ENCODE measurements around the gene RUNX1.
A peak's percentile ranks its signal among the peaks of the same experiment; 100 is the strongest.

Gene RUNX1

DNA sequence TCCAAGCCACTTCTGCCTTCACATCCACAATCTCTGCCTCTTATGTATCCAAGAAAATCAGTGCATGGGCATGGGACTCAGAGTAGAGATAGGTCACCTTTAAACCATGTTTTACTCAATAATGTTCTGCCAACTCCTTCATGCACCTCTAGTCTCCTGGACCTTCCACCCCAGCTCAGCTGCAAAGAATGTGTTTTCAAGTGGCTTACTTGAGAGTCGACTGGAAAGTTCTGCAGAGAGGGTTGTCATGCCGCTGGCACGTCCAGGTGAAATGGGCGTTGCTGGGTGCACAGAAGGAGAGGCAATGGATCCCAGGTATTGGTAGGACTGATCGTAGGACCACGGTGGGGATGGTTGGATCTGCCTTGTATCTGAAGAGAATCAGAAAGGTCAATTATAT lies 250.0 kb downstream of the RUNX1 start:
- H3K79me1 ChIP-seq (ENCODE audit: low read length), result peaks cover 14% of the 10 kb centered on the region
- H2AFZ ChIP-seq (ENCODE audit: insufficient read depth, low read length, poor library complexity), result no peak overlapping the region
- no peak overlapping the region for H3K14ac ChIP-seq (ENCODE audit: low read length)
- peak overlapping the region; percentile 82 for H3K18ac ChIP-seq (ENCODE audit: low read length)
- no peak overlapping the region for H4K12ac ChIP-seq (ENCODE audit: low read depth, low read length)
- no peak overlapping the region for H3K9ac ChIP-seq (ENCODE audit: low read length)
- peak overlapping the region; percentile 69 for H2BK12ac ChIP-seq (ENCODE audit: low read length)
- no peak overlapping the region for H3K27ac ChIP-seq (ENCODE audit: low read depth, low read length)
- H2BK120ac ChIP-seq (ENCODE audit: insufficient read depth, low read length, poor library complexity), result no peak overlapping the region
- H2BK5ac ChIP-seq (ENCODE audit: low read depth, low read length, poor library complexity), result peak overlapping the region; percentile 61
- no peak overlapping the region for H3K4me3 ChIP-seq (ENCODE audit: low read depth, low read length)
- H3K27me3 ChIP-seq (ENCODE audit: insufficient read depth, low read length), result no peaks in the 10 kb centered on the region
- peaks cover 16 to 22% of the 10 kb centered on the region in 2 experiments for H3K4me1 ChIP-seq (ENCODE audit: control insufficient read depth in 1 of 2, insufficient read depth in 2 of 2, low read length in 2 of 2)
- no CpG with 5 or more reads among the region's 6 CpGs for WGBS (ENCODE audit: extremely low coverage, insufficient coverage, insufficient read length)
- no peak overlapping the region for H4K91ac ChIP-seq (ENCODE audit: low read depth, low read length)
- no peak for DNase-seq
- no peak overlapping the region for H3K4me2 ChIP-seq (ENCODE audit: low read length)
- H3K79me2 ChIP-seq (ENCODE audit: control insufficient read depth, insufficient read depth, low read length, poor library complexity), result no peaks in the 10 kb centered on the region
- H2AK5ac ChIP-seq (ENCODE audit: low read length), result no peak overlapping the region
- H3K4ac ChIP-seq (ENCODE audit: low read depth, low read length), result no peak overlapping the region
- peaks cover 5 to 11% of the 10 kb centered on the region in 2 experiments for H3K36me3 ChIP-seq (ENCODE audit: control insufficient read depth in 1 of 2, insufficient read depth in 2 of 2, low read length in 2 of 2)
- H3K9me3 ChIP-seq (ENCODE audit: insufficient read depth, low read depth, low read length), result no peaks in the 10 kb centered on the region
- no peak overlapping the region for H4K8ac ChIP-seq (ENCODE audit: low read depth, low read length)
- H3K23ac ChIP-seq (ENCODE audit: low read length), result no peak overlapping the region

DNA sequence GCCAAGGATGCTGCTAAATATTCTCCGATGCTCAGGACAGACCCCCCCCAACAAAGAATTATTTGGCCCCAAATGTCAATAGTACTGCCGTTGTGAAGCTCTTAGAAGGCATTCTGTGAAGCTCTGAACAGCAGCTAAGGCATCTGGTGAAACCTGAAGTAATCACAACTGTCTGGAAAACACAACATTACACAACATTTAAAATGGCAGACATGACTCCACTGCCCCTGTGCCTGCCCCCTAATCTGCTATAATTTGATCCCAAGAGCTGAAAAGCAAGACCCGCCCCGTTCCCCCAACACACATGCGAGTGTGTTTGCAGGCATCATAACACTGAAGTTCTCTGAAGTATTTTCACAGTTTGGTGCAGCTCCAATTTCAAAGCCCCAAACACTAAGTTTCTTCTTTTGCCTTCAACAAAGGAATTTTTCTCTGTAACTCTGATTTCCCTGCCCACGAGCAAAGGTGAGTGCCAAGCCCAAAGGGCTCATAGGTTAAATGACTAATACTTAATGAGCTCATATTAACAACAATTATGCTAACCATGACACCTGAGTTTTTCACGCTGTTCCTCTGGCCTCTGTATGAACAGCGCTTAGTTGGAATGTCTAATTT lies 251.1 kb downstream of the RUNX1 start:
- no peaks in the 10 kb centered on the region for H3K79me2 ChIP-seq (ENCODE audit: control insufficient read depth, insufficient read depth, low read length, poor library complexity)
- peaks cover 16 to 22% of the 10 kb centered on the region in 2 experiments for H3K4me1 ChIP-seq (ENCODE audit: control insufficient read depth in 1 of 2, insufficient read depth in 2 of 2, low read length in 2 of 2)
- H3K79me1 ChIP-seq (ENCODE audit: low read length), result peaks cover 14% of the 10 kb centered on the region
- peaks cover 5 to 11% of the 10 kb centered on the region in 2 experiments for H3K36me3 ChIP-seq (ENCODE audit: control insufficient read depth in 1 of 2, insufficient read depth in 2 of 2, low read length in 2 of 2)
- no peak overlapping the region for H3K18ac ChIP-seq (ENCODE audit: low read length)
- WGBS (ENCODE audit: extremely low coverage, insufficient coverage, insufficient read length), result no CpG with 5 or more reads among the region's 8 CpGs
- no peak overlapping the region for H4K12ac ChIP-seq (ENCODE audit: low read depth, low read length)
- H3K4me3 ChIP-seq (ENCODE audit: low read depth, low read length), result no peak overlapping the region
- peak overlapping the region; percentile 46 for H4K91ac ChIP-seq (ENCODE audit: low read depth, low read length)
- no peak overlapping the region for H3K9ac ChIP-seq (ENCODE audit: low read length)
- no peak overlapping the region for H3K23ac ChIP-seq (ENCODE audit: low read length)
- H2BK12ac ChIP-seq (ENCODE audit: low read length), result peak overlapping the region; percentile 66
- no peak overlapping the region for H2BK120ac ChIP-seq (ENCODE audit: insufficient read depth, low read length, poor library complexity)
- peak overlapping the region; percentile 77 for H3K27ac ChIP-seq (ENCODE audit: low read depth, low read length)
- H2AK5ac ChIP-seq (ENCODE audit: low read length), result no peak overlapping the region
- no peak overlapping the region for H2AFZ ChIP-seq (ENCODE audit: insufficient read depth, low read length, poor library complexity)
- no peaks in the 10 kb centered on the region for H3K27me3 ChIP-seq (ENCODE audit: insufficient read depth, low read length)
- H3K14ac ChIP-seq (ENCODE audit: low read length), result no peak overlapping the region
- peak overlapping the region; percentile 57 for H2BK5ac ChIP-seq (ENCODE audit: low read depth, low read length, poor library complexity)
- no peak for DNase-seq
- H4K8ac ChIP-seq (ENCODE audit: low read depth, low read length), result no peak overlapping the region
- no peak overlapping the region for H3K4me2 ChIP-seq (ENCODE audit: low read length)
- H3K4ac ChIP-seq (ENCODE audit: low read depth, low read length), result no peak overlapping the region
- no peaks in the 10 kb centered on the region for H3K9me3 ChIP-seq (ENCODE audit: insufficient read depth, low read depth, low read length)

DNA sequence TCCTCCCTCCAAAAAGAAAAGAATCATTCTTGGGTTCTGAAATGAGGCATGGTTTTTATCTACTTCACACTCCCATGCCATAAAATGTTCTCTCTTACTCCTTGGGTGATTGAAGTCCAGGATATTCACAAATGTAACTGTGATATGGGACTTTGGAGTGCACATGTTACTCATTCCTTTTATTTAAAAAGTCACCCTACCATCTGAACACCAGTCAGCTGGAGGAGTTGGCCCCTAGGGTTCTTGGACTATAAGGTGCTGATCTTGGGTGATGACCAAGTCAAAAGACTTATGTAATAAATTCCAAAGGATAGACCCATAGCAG lies 251.9 kb downstream of the RUNX1 start:
- Histone ChIP-seq H3K4me3 (ENCODE audit: low read depth, low read length) (no peak overlapping the region), H4K8ac (ENCODE audit: low read depth, low read length) (no peak overlapping the region), H3K4me2 (ENCODE audit: low read length) (no peak overlapping the region), H3K9ac (ENCODE audit: low read length) (no peak overlapping the region), H3K4ac (ENCODE audit: low read depth, low read length) (no peak overlapping the region), H3K18ac (ENCODE audit: low read length) (no peak overlapping the region), H3K14ac (ENCODE audit: low read length) (no peak overlapping the region), H4K12ac (ENCODE audit: low read depth, low read length) (no peak overlapping the region), H3K79me2 (ENCODE audit: control insufficient read depth, insufficient read depth, low read length, poor library complexity) (no peaks in the 10 kb centered on the region), H2AFZ (ENCODE audit: insufficient read depth, low read length, poor library complexity) (no peak overlapping the region), H2BK120ac (ENCODE audit: insufficient read depth, low read length, poor library complexity) (peak overlapping the region; percentile 68), H3K23ac (ENCODE audit: low read length) (no peak overlapping the region), H4K91ac (ENCODE audit: low read depth, low read length) (peak overlapping the region; percentile 73), H2BK12ac (ENCODE audit: low read length) (no peak overlapping the region), H3K9me3 (ENCODE audit: insufficient read depth, low read depth, low read length) (peaks cover 2% of the 10 kb centered on the region), H2BK5ac (ENCODE audit: low read depth, low read length, poor library complexity) (peak overlapping the region; percentile 60), H3K27me3 (ENCODE audit: insufficient read depth, low read length) (no peaks in the 10 kb centered on the region), H3K79me1 (ENCODE audit: low read length) (peaks cover 14% of the 10 kb centered on the region), H2AK5ac (ENCODE audit: low read length) (no peak overlapping the region), H3K4me1 (ENCODE audit: control insufficient read depth in 1 of 2, insufficient read depth in 2 of 2, low read length in 2 of 2) (peaks cover 16 to 22% of the 10 kb centered on the region in 2 experiments), H3K27ac (ENCODE audit: low read depth, low read length) (peak overlapping the region; percentile 77), H3K36me3 (ENCODE audit: control insufficient read depth in 1 of 2, insufficient read depth in 2 of 2, low read length in 2 of 2) (peaks cover 12 to 18% of the 10 kb centered on the region in 2 experiments)
- no peak for DNase-seq

DNA sequence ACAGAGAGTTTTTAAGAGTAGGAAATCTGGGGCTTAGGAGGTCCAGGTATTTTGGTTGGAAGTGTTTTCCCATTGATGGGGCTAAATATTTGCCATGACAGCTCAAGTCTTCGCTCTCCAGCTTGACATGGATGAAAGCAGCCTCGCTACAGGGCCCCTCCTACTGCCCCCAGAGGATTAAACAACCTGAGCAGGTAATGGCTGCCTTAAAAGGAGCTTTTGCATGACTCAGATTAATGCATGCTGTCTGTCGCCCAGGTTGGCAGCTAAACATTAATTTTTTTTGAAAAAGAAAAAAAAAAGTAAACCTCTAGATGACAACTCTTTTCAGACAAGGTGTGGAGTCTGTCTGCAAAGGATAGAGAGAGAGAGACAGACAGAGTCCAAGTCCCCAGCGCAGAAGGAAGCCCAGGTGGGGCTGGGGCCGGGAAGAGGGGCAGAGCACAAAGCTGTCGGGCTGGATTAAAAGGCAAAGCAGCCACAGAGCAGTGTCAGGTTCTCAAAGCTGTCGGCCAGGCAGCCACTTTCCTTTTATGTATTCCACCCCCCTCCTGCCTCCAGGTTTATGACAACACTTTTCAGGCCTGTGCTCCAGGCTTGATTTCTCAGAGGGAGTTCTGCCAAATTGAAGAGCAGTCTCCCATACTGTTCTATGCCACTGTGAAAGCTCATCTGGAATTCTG lies 252.4 kb downstream of the RUNX1 start:
- H3K4me1 ChIP-seq (ENCODE audit: control insufficient read depth in 1 of 2, insufficient read depth in 2 of 2, low read length in 2 of 2), result peaks cover 16 to 22% of the 10 kb centered on the region in 2 experiments
- H3K18ac ChIP-seq (ENCODE audit: low read length), result no peak overlapping the region
- no peak overlapping the region for H2AFZ ChIP-seq (ENCODE audit: insufficient read depth, low read length, poor library complexity)
- H3K27me3 ChIP-seq (ENCODE audit: insufficient read depth, low read length), result no peaks in the 10 kb centered on the region
- H3K79me1 ChIP-seq (ENCODE audit: low read length), result peaks cover 14% of the 10 kb centered on the region
- H2BK5ac ChIP-seq (ENCODE audit: low read depth, low read length, poor library complexity), result peak overlapping the region; percentile 29
- H4K91ac ChIP-seq (ENCODE audit: low read depth, low read length), result peak overlapping the region; percentile 49
- H3K9ac ChIP-seq (ENCODE audit: low read length), result no peak overlapping the region
- H3K14ac ChIP-seq (ENCODE audit: low read length), result no peak overlapping the region
- H3K4me2 ChIP-seq (ENCODE audit: low read length), result peak overlapping the region; percentile 24
- peak overlapping the region; percentile 77 for H3K27ac ChIP-seq (ENCODE audit: low read depth, low read length)
- no CpG with 5 or more reads among the region's 7 CpGs for WGBS (ENCODE audit: extremely low coverage, insufficient coverage, insufficient read length)
- H3K79me2 ChIP-seq (ENCODE audit: control insufficient read depth, insufficient read depth, low read length, poor library complexity), result no peaks in the 10 kb centered on the region
- H2AK5ac ChIP-seq (ENCODE audit: low read length), result no peak overlapping the region
- H2BK120ac ChIP-seq (ENCODE audit: insufficient read depth, low read length, poor library complexity), result peak overlapping the region; percentile 7
- no peak overlapping the region for H4K8ac ChIP-seq (ENCODE audit: low read depth, low read length)
- H3K23ac ChIP-seq (ENCODE audit: low read length), result no peak overlapping the region
- DNase-seq, result no peak
- no peak overlapping the region for H3K4me3 ChIP-seq (ENCODE audit: low read depth, low read length)
- H4K12ac ChIP-seq (ENCODE audit: low read depth, low read length), result no peak overlapping the region
- peaks cover 2% of the 10 kb centered on the region for H3K9me3 ChIP-seq (ENCODE audit: insufficient read depth, low read depth, low read length)
- H3K36me3 ChIP-seq (ENCODE audit: control insufficient read depth in 1 of 2, insufficient read depth in 2 of 2, low read length in 2 of 2), result peaks cover 17 to 23% of the 10 kb centered on the region in 2 experiments
- no peak overlapping the region for H3K4ac ChIP-seq (ENCODE audit: low read depth, low read length)
- H2BK12ac ChIP-seq (ENCODE audit: low read length), result peak overlapping the region; percentile 16
